C4-2B (cell line): ENCODE results near the gene ARHGAP10.

Experiments
- H3K27ac ChIP-seq: fragments of 450-650 bp; 2 replicates; pipeline ENCODE4 v1.5.1; 2017
- CTCF ChIP-seq: fragments of 450-650 bp; conservative IDR thresholded peaks from 2 replicates; pipeline ENCODE4 v1.5.1; 2017; ENCODE audit warnings: mild to moderate bottlenecking
- ZFX ChIP-seq: fragments of 450-650 bp; IDR thresholded peaks from 2 replicates; pipeline ENCODE4 v1.6.1; 2017

The ARHGAP10 gene

GRCh38 chr4:148090029-148090428, 358.1 kb downstream of the ARHGAP10 start:
- TF ChIP-seq CTCF: no peak
- no peak for TF ChIP-seq ZFX
- H3K27ac ChIP-seq: no peak overlapping the region

GRCh38 chr4:148090503-148091476, 358.9 kb downstream of the ARHGAP10 start:
- H3K27ac ChIP-seq: no peak overlapping the region
- TF ChIP-seq CTCF: no peak
- TF ChIP-seq ZFX: no peak

- TF ChIP-seq ZFX: no peak
- TF ChIP-seq CTCF: no peak
- no peak overlapping the region for H3K27ac ChIP-seq
Observed at GRCh38 chr4:148091896-148092295, 360.0 kb downstream of the ARHGAP10 start.

- TF ChIP-seq ZFX (no peak), CTCF (no peak)
- no peak overlapping the region for H3K27ac ChIP-seq
Observed at GRCh38 chr4:148092316-148093014, 360.6 kb downstream of the ARHGAP10 start.

- TF ChIP-seq ZFX (no peak), CTCF (no peak)
Observed at GRCh38 chr4:148093065-148093464, 361.2 kb downstream of the ARHGAP10 start.

GRCh38 chr4:148094149-148094548, 362.3 kb downstream of the ARHGAP10 start:
- no peak for TF ChIP-seq ZFX
- no peak for TF ChIP-seq CTCF
- H3K27ac ChIP-seq: no peak overlapping the region

More at GRCh38 chr4:148093065-148093464, 361.2 kb downstream of the ARHGAP10 start:
- H3K27ac ChIP-seq: no peak overlapping the region
